GM20000 (cell line): ENCODE measurements around the gene RFPL1.

Experiments
- DNase-seq: peaks from one replicate; pipeline ENCODE4 v3.0.0; 2012; ENCODE audit warnings: low spot score
- CTCF ChIP-seq: IDR thresholded peaks from 2 replicates; pipeline ENCODE4 v1.5.1; 2012; ENCODE audit warnings: mild to moderate bottlenecking, control low read depth; ENCODE audit errors: extremely low read depth, missing control alignments

The RFPL1 gene

DNA sequence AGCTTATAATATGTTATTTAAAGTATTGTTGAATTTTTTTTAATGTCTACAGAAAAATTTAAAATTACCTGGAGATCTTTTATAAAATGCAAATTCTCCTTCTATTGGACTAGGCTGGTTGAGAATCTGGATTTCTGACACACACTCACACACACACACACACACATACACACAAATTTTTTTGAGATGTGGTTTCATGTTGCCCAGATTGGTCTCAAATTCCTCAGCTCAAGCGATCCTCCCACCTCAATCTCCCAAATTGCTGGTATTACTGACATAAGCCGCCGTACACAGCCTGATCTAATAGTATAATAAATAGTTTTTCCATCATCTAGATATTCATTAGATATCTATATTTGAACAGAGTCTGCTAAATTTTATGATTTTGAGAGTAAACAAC, 4.5 kb upstream of the RFPL1 start:
- TF ChIP-seq CTCF = no peak
- DNase-seq = no peak

DNA sequence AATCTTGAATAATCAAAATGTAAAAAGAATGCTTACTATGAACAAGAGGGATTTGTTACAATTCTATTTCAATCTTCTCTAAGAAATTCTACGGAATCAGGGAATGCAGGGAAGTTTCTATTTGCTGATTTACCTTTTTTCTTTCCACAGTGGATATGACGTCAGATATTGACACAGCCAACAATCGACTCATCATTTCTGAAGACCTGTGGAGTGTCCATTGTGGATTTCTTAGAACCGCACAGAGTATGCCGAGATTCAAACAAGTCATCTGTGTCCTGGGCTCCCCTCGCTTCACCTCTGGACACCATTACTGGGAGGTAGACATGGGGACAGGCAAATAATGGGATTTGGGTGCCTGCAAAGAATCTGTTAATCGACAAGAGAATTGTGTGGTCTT, 4.1 kb upstream of the RFPL1 start:
- DNase-seq = no peak
- no peak for TF ChIP-seq CTCF

DNA sequence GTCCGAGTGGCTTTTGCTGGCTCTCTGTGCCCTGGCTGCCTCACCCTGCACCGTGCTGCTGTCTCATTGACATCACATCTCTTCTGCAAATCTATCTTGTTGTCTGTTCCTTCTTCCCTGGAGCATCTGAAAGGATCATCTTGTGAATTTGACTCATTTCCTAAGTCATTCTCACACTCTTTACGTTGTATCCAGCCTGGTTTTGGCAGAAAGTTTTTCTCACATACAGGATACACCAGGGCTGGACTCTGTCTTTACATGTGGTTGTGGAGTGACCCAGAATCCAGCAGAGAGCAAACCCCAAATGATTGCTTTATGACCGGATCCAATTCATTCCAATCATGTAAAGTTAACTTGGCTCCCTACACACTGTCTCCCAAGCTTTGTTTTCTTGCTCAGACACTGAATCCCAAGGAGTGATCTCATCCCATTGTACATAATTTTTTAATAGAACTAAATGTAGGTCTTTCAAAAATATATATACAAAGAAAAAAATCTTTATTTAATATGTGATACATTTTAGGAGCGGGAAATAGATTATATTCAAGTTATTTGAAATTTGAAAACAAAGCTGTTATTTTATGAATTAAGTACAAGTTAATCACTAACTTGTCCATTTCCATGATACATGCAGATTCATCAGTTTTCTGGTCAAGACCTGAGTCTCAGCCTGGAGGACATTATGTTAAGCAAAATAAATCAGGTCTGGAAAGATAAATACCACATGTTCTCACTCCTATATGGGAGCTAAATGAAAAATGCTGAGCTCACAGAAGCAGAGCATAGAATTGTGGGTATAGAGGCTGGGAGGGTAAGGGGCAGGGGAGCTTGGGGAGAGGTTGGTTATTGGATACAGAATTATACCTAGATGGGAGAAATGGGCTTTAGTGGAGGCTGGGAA, 2.9 kb upstream of the RFPL1 start:
- no peak for TF ChIP-seq CTCF
- no peak for DNase-seq

GRCh38 chr22:29442976-29443375, 4.6 kb downstream of the RFPL1 start:
- DNase-seq = no peak
- TF ChIP-seq CTCF = no peak

- no peak for TF ChIP-seq CTCF
- DNase-seq = no peak
Measured at GRCh38 chr22:29443452-29443851, 5.1 kb downstream of the RFPL1 start.

GRCh38 chr22:29443861-29444792, 5.7 kb downstream of the RFPL1 start:
- no peak for DNase-seq
- TF ChIP-seq CTCF = no peak

DNA sequence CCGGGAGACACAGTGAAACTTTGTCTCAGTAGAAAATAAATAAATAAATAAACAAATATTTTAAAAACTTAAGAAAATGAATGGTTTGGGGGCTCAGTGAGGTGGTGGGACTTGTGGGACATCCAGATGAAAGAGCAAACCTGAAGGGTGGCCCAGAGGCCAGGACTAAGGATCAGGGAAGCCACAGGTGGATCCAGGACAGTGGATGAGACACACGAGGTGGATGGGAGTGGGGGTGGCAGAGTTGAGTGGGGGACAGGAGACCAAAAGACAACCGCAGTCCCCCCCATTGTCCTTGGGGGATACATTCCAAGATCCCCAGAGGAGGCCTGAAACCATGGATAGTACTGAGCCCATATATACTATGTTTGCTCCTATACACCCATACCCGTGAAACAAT, 7.1 kb downstream of the RFPL1 start:
- DNase-seq = no peak
- TF ChIP-seq CTCF = no peak
